K562 (cell line): Measurements from ENCODE around the gene CORO6. TPM values are rescaled to one million over a fixed set of nuclear protein-coding genes. Genes with fewer than 3 reads are reported as not detected.

ENCODE experiments used
- DNMT1 ChIP-seq: fragments of 450-650 bp; IDR thresholded peaks from 2 replicates; pipeline ENCODE4 v1.6.1; 2016; ENCODE audit warnings: antibody characterized with exemption, mild to moderate bottlenecking
- HLTF ChIP-seq: fragments of 450-650 bp; IDR thresholded peaks from 2 replicates; pipeline ENCODE4 v1.6.1; 2016
- YY1 ChIP-seq, 3 experiments: IDR thresholded peaks; 2 replicates each; pipeline ENCODE4 v1.6.1; 2011; ENCODE audit warnings: low read length in 2 of 3, mild to moderate bottlenecking in 2 of 3, moderate library complexity in 2 of 3, borderline replicate concordance in 1 of 3, control low read depth in 1 of 3, low read depth in 1 of 3; ENCODE audit not compliant: insufficient read depth in 3 of 3, insufficient replicate concordance in 2 of 3, control insufficient read depth in 1 of 3, insufficient read length in 1 of 3; ENCODE audit errors: extremely low read depth in 1 of 3
- ZNF274 ChIP-seq: IDR thresholded peaks from 2 replicates; pipeline ENCODE4 v1.6.1; 2011; ENCODE audit warnings: low read depth, mild to moderate bottlenecking, low read length, moderate library complexity, borderline replicate concordance
- polyA plus RNA-seq, 8 experiments: library from polyadenylated mRNA; depleted of rRNA in 4 of 8; stranded (reverse) in 5 of 8; unstranded in 3 of 8; fragments of >200 nt; fragmentation: Nextera tagmentation in 2 of 8; fragmentation: Illumina TruSeq in 1 of 8; extraction: Ambion mirVana in 2 of 8; extraction: Trizol in 1 of 8; gene quantifications; 2 replicates each; pipeline versions ENCODE4 v1.2.1 to v1.2.3, GENCODE V29; 2011 to 2014; ENCODE audit warnings: inconsistent platforms in 1 of 8, missing spikeins in 1 of 8
- total RNA-seq, 7 experiments: library from RNA; depleted of rRNA in 6 of 7; stranded (reverse); fragments of >200 nt in 6 of 7; fragmentation: Illumina TruSeq in 2 of 7; extraction: Trizol in 2 of 7; gene quantifications; 2 replicates each; pipeline versions ENCODE4 v1.2.1 to v1.2.3, GENCODE V29; 2011 to 2021; ENCODE audit warnings: low replicate concordance in 1 of 7
- TF ChIP-seq, protein P1 (sequence below): fragments of 450-650 bp; IDR thresholded peaks from 2 replicates; pipeline ENCODE4 v1.6.1; 2016; ENCODE audit warnings: mild to moderate bottlenecking, moderate library complexity
- TF ChIP-seq, protein P2 (sequence below): fragments of 250-450 bp; sonication (Bioruptor Pico); IDR thresholded peaks from 2 replicates; pipeline ENCODE4 v1.6.1; 2021; ENCODE audit warnings: mild to moderate bottlenecking
- TF ChIP-seq, protein P3 (sequence below): fragments of 450-650 bp; IDR thresholded peaks from one replicate; pipeline ENCODE4 v1.6.1; 2018; ENCODE audit warnings: mild to moderate bottlenecking, moderate library complexity; ENCODE audit not compliant: partially characterized antibody
- TF ChIP-seq, protein P4 (sequence below): IDR thresholded peaks from 3 replicates; pipeline ENCODE4 v1.6.1; 2011; ENCODE audit warnings: borderline replicate concordance, mild to moderate bottlenecking, moderate library complexity; ENCODE audit not compliant: insufficient read length; ENCODE audit errors: extremely low read depth
- TF ChIP-seq, protein P5 (sequence below): IDR thresholded peaks from 3 replicates; pipeline ENCODE4 v1.6.1; 2011; ENCODE audit warnings: borderline replicate concordance, mild to moderate bottlenecking; ENCODE audit not compliant: insufficient read length, insufficient read depth

Gene CORO6
- total and polyA plus RNA-seq, 9 of the 15 experiments (the other 6 are each of a cell fraction or from before 2014, with no cell fraction given) = 0.04 to 11.9 (median 2.4) TPM

DNA sequence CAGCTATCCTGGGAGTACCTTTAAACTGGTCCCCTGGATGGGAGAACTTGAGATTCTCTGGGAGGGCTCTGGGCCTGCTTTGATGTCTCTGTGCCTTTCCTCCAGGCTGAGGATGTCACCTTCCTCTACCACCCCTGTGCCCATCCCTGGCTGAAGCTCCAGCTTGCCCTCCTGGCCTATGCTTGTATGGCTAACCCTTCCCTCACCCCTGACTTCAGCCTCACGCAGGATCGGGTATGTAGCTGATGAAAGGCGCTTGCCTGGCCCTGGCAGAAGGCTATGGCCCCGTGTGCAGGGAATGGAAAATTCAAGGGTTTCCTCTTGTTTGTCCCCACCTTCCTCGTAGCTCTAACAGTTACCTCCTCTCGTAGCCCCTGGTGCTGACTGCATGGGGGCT lies 51.2 kb downstream of the CORO6 start (continued):
- TF ChIP-seq, protein P1, sequence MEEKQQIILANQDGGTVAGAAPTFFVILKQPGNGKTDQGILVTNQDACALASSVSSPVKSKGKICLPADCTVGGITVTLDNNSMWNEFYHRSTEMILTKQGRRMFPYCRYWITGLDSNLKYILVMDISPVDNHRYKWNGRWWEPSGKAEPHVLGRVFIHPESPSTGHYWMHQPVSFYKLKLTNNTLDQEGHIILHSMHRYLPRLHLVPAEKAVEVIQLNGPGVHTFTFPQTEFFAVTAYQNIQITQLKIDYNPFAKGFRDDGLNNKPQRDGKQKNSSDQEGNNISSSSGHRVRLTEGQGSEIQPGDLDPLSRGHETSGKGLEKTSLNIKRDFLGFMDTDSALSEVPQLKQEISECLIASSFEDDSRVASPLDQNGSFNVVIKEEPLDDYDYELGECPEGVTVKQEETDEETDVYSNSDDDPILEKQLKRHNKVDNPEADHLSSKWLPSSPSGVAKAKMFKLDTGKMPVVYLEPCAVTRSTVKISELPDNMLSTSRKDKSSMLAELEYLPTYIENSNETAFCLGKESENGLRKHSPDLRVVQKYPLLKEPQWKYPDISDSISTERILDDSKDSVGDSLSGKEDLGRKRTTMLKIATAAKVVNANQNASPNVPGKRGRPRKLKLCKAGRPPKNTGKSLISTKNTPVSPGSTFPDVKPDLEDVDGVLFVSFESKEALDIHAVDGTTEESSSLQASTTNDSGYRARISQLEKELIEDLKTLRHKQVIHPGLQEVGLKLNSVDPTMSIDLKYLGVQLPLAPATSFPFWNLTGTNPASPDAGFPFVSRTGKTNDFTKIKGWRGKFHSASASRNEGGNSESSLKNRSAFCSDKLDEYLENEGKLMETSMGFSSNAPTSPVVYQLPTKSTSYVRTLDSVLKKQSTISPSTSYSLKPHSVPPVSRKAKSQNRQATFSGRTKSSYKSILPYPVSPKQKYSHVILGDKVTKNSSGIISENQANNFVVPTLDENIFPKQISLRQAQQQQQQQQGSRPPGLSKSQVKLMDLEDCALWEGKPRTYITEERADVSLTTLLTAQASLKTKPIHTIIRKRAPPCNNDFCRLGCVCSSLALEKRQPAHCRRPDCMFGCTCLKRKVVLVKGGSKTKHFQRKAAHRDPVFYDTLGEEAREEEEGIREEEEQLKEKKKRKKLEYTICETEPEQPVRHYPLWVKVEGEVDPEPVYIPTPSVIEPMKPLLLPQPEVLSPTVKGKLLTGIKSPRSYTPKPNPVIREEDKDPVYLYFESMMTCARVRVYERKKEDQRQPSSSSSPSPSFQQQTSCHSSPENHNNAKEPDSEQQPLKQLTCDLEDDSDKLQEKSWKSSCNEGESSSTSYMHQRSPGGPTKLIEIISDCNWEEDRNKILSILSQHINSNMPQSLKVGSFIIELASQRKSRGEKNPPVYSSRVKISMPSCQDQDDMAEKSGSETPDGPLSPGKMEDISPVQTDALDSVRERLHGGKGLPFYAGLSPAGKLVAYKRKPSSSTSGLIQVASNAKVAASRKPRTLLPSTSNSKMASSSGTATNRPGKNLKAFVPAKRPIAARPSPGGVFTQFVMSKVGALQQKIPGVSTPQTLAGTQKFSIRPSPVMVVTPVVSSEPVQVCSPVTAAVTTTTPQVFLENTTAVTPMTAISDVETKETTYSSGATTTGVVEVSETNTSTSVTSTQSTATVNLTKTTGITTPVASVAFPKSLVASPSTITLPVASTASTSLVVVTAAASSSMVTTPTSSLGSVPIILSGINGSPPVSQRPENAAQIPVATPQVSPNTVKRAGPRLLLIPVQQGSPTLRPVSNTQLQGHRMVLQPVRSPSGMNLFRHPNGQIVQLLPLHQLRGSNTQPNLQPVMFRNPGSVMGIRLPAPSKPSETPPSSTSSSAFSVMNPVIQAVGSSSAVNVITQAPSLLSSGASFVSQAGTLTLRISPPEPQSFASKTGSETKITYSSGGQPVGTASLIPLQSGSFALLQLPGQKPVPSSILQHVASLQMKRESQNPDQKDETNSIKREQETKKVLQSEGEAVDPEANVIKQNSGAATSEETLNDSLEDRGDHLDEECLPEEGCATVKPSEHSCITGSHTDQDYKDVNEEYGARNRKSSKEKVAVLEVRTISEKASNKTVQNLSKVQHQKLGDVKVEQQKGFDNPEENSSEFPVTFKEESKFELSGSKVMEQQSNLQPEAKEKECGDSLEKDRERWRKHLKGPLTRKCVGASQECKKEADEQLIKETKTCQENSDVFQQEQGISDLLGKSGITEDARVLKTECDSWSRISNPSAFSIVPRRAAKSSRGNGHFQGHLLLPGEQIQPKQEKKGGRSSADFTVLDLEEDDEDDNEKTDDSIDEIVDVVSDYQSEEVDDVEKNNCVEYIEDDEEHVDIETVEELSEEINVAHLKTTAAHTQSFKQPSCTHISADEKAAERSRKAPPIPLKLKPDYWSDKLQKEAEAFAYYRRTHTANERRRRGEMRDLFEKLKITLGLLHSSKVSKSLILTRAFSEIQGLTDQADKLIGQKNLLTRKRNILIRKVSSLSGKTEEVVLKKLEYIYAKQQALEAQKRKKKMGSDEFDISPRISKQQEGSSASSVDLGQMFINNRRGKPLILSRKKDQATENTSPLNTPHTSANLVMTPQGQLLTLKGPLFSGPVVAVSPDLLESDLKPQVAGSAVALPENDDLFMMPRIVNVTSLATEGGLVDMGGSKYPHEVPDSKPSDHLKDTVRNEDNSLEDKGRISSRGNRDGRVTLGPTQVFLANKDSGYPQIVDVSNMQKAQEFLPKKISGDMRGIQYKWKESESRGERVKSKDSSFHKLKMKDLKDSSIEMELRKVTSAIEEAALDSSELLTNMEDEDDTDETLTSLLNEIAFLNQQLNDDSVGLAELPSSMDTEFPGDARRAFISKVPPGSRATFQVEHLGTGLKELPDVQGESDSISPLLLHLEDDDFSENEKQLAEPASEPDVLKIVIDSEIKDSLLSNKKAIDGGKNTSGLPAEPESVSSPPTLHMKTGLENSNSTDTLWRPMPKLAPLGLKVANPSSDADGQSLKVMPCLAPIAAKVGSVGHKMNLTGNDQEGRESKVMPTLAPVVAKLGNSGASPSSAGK = no peak
- TF ChIP-seq, protein P2, sequence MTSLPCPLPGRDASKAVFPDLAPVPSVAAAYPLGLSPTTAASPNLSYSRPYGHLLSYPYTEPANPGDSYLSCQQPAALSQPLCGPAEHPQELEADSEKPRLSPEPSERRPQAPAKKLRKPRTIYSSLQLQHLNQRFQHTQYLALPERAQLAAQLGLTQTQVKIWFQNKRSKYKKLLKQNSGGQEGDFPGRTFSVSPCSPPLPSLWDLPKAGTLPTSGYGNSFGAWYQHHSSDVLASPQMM (CRISPR knock-in tag) = no peak
- TF ChIP-seq, protein P3, sequence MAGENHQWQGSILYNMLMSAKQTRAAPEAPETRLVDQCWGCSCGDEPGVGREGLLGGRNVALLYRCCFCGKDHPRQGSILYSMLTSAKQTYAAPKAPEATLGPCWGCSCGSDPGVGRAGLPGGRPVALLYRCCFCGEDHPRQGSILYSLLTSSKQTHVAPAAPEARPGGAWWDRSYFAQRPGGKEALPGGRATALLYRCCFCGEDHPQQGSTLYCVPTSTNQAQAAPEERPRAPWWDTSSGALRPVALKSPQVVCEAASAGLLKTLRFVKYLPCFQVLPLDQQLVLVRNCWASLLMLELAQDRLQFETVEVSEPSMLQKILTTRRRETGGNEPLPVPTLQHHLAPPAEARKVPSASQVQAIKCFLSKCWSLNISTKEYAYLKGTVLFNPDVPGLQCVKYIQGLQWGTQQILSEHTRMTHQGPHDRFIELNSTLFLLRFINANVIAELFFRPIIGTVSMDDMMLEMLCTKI = no peak
- TF ChIP-seq, protein P4, sequence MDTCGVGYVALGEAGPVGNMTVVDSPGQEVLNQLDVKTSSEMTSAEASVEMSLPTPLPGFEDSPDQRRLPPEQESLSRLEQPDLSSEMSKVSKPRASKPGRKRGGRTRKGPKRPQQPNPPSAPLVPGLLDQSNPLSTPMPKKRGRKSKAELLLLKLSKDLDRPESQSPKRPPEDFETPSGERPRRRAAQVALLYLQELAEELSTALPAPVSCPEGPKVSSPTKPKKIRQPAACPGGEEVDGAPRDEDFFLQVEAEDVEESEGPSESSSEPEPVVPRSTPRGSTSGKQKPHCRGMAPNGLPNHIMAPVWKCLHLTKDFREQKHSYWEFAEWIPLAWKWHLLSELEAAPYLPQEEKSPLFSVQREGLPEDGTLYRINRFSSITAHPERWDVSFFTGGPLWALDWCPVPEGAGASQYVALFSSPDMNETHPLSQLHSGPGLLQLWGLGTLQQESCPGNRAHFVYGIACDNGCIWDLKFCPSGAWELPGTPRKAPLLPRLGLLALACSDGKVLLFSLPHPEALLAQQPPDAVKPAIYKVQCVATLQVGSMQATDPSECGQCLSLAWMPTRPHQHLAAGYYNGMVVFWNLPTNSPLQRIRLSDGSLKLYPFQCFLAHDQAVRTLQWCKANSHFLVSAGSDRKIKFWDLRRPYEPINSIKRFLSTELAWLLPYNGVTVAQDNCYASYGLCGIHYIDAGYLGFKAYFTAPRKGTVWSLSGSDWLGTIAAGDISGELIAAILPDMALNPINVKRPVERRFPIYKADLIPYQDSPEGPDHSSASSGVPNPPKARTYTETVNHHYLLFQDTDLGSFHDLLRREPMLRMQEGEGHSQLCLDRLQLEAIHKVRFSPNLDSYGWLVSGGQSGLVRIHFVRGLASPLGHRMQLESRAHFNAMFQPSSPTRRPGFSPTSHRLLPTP = no peak
- TF ChIP-seq ZNF274 (no peak), DNMT1 (no peak), HLTF (no peak), YY1 (IDR thresholded peaks at IDR 0.05; ENCODE audit: borderline replicate concordance in 1 of 3, control insufficient read depth in 1 of 3, extremely low read depth in 1 of 3, insufficient read depth in 3 of 3, insufficient read length in 1 of 3, insufficient replicate concordance in 2 of 3, low read depth in 1 of 3, low read length in 2 of 3) (no peak)
- TF ChIP-seq, protein P5, sequence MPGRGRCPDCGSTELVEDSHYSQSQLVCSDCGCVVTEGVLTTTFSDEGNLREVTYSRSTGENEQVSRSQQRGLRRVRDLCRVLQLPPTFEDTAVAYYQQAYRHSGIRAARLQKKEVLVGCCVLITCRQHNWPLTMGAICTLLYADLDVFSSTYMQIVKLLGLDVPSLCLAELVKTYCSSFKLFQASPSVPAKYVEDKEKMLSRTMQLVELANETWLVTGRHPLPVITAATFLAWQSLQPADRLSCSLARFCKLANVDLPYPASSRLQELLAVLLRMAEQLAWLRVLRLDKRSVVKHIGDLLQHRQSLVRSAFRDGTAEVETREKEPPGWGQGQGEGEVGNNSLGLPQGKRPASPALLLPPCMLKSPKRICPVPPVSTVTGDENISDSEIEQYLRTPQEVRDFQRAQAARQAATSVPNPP = no peak
- TF ChIP-seq, all 486 proteins: peak for 0
